Epithelial cell of proximal tubule (primary cell): ENCODE data around the gene GREB1. TPM values are rescaled to one million over a fixed set of nuclear protein-coding genes. Genes with fewer than 3 reads are reported as not detected.

Experiments used
- DNase-seq: peaks from one replicate; pipeline ENCODE4 v3.0.0-alpha.2; 2011; ENCODE audit warnings: low read depth
- H3K4me3 ChIP-seq: 2 replicates; pipeline ENCODE4 v1.5.1; 2011; ENCODE audit warnings: low read depth, mild to moderate bottlenecking, low read length
- CTCF ChIP-seq: conservative IDR thresholded peaks from 2 replicates; pipeline ENCODE4 v1.5.1; 2012; ENCODE audit warnings: low read depth, mild to moderate bottlenecking, low read length
- total RNA-seq: library from RNA; depleted of rRNA; stranded (reverse); fragments of >200 nt; gene quantifications from 2 replicates; pipeline ENCODE4 v1.2.3, GENCODE V29; 2015

The GREB1 gene
- total RNA-seq, 1 donor from 2014 or later, result 0.12 TPM

GRCh38 chr2:11552260-11552638 is 18.4 kb downstream of the GREB1 start:
- DNase-seq, result no peak
- no peak for TF ChIP-seq CTCF
- H3K4me3 ChIP-seq, result no peak overlapping the region

- TF ChIP-seq CTCF, result no peak
- no peak for DNase-seq
- H3K4me3 ChIP-seq, result no peak overlapping the region
These were observed 20.0 kb downstream of the GREB1 start for GRCh38 chr2:11553661-11554398.

DNA sequence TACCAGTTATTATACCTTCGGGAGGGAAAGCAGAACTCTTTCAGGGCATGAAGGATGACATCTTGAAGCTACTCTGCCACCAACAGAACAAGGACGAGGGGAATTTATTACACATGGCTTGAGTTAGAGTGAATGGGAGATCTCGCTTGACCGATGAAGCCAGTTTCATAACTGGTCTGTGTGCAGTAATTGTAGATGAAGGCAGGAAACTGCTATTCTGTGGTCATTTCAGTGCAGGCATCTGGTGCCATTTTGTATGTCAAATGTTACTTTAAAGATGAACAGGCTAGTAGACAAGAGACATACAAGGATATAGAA is 20.5 kb downstream of the GREB1 start:
- no peak for DNase-seq
- H3K4me3 ChIP-seq, result no peak overlapping the region
- TF ChIP-seq CTCF, result no peak

DNA sequence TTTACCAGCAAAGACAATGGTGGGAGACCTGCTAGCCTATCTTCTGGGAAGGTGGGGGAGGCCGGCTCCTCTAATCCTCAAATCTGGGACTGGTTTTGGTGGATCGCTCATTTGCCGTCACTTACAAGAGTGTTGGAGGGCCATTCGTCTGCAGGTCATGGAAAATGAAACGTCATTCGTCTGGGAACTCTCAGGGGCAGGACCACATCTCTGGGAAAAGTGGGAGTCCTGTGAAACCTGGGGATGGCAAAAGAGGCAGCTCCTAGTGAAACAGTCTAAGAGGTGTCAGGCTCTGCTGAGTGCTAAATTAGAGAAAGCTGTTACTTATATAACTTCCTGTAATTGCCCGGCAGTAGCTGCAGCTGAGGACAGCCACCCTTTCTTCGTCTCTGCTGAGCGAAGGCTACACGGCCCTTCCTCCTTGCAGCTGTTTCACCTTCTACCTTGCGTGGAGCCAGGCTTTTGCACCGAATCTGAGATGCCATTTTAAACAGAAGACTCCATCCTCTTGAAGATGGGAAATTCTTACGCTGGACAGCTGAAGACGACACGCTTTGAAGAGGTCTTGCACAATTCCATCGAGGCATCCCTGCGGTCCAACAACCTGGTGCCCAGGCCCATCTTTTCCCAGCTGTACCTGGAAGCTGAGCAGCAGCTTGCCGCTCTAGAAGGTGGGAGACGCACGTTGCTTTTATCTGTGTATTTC is 22.4 kb downstream of the GREB1 start:
- no peak for DNase-seq
- TF ChIP-seq CTCF, result no peak
- no peak overlapping the region for H3K4me3 ChIP-seq

- DNase-seq, result no peak
- no peak overlapping the region for H3K4me3 ChIP-seq
- TF ChIP-seq CTCF, result no peak
These were observed 24.5 kb downstream of the GREB1 start for GRCh38 chr2:11558214-11558886.

GRCh38 chr2:11559066-11559785 is 25.4 kb downstream of the GREB1 start:
- H3K4me3 ChIP-seq, result no peak overlapping the region
- DNase-seq, result no peak
- TF ChIP-seq CTCF, result no peak
